ENCODE data around the gene TLR8. TPM values are rescaled to one million over a fixed set of nuclear protein-coding genes. Genes with fewer than 3 reads are reported as not detected.

The TLR8 gene
- total and polyA plus RNA-seq, 10 of the 15 experiments (the other 5 are each of a cell fraction or from before 2014, with no cell fraction given): 0.04 TPM; not detected in 9

- no peak for TF ChIP-seq ATF2 (IDR thresholded peaks at IDR 0.05; ENCODE audit: low read length)
- TF ChIP-seq ATF7 (IDR thresholded peaks at IDR 0.05; ENCODE audit: low read depth): peak; percentile 54; the same call in 1 of the 2 replicates
- peak; percentile 41 for TF ChIP-seq KLF5 (IDR thresholded peaks at IDR 0.05; ENCODE audit: partially characterized antibody)
- TF ChIP-seq IRF3 (IDR thresholded peaks at IDR 0.05): no peak
- peak; percentile 70; the same call in 1 of the 2 replicates for TF ChIP-seq NR2F1 (conservative IDR thresholded peaks at IDR 0.05)
- TF ChIP-seq SUPT20H (IDR thresholded peaks at IDR 0.05; ENCODE audit: borderline replicate concordance, control insufficient read depth, low read depth, low read length): no peak
- TF ChIP-seq DPF2 (IDR thresholded peaks at IDR 0.05): peak; percentile 55; the same call in 1 of the 2 replicates
- TF ChIP-seq MTA2 (IDR thresholded peaks at IDR 0.05; ENCODE audit: low read depth): peak; percentile 71; the same call in 1 of the 2 replicates
- TF ChIP-seq RUNX3 (IDR thresholded peaks at IDR 0.05; ENCODE audit: low read length): no peak
- TF ChIP-seq RELB (IDR thresholded peaks at IDR 0.05; ENCODE audit: low read depth): peak; percentile 75
- peak; percentile 42; the same call in 1 of the 2 replicates for TF ChIP-seq PKNOX1 (IDR thresholded peaks at IDR 0.05)
- TF ChIP-seq E2F4 (IDR thresholded peaks at IDR 0.05; ENCODE audit: low read depth, low read length): no peak
- TF ChIP-seq SKIL (IDR thresholded peaks at IDR 0.05; ENCODE audit: low read depth, poor library complexity, severe bottlenecking): peak; percentile 68
- no peak; the same call in 2 of the 3 replicates for TF ChIP-seq POU2F2 (IDR thresholded peaks at IDR 0.05; ENCODE audit: borderline replicate concordance, low read depth, low read length)
- peak in 1 of 2 experiments; percentile 30; a peak in 1 of 4 replicates for TF ChIP-seq BHLHE40 (IDR thresholded peaks at IDR 0.05; ENCODE audit: borderline replicate concordance in 1 of 2, low read depth in 2 of 2, low read length in 1 of 2)
- no peak for TF ChIP-seq NFXL1 (IDR thresholded peaks at IDR 0.05; ENCODE audit: borderline replicate concordance)
- peak; percentile 96 for TF ChIP-seq EED (IDR thresholded peaks at IDR 0.05; ENCODE audit: low read depth)
- TF ChIP-seq TCF12 (IDR thresholded peaks at IDR 0.05; ENCODE audit: low read depth, low read length): 0 out of 2 replicates have a peak, but pooled peaks have one; percentile 31
- TF ChIP-seq POLR2A (IDR thresholded peaks at IDR 0.05; ENCODE audit: low read depth, low read length): peak; percentile 30
- no peak for TF ChIP-seq FOXM1 (IDR thresholded peaks at IDR 0.05; ENCODE audit: low read depth, low read length)
- no peak for TF ChIP-seq BACH1 (IDR thresholded peaks at IDR 0.05; ENCODE audit: borderline replicate concordance)
Measured at GRCh38 chrX:12955882-12956703, 49.7 kb downstream of the TLR8 start (continued).
